NCI-H446 treated with DMSO at 0.1 percent for 48 hours (cell line): ENCODE measurements around the gene USP31.

Source experiments
- DNase-seq: peaks from one replicate; lab custom pipeline; 2025; lab: John Stamatoyannopoulos, UW

USP31 gene

DNA sequence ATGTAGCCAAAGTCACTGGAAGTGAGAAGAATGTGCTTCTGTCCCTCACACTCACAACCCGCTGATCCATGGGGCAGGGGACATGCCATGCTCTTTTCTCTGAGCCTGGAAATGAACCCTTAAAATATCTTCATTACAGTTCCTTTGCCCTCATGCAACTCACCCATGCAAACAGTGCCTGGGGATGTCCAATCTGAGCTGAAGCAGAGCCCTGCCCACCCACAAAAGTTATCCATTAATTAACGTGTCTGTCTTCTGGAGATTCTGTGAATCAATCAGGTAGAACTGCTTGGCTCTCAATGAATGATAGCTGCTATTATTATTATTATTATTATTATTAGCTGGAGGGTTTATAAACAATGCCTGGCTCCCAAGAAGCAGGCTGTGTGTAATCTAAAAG, 133.7 kb downstream of the USP31 start:
- DNase-seq, result no peak

DNA sequence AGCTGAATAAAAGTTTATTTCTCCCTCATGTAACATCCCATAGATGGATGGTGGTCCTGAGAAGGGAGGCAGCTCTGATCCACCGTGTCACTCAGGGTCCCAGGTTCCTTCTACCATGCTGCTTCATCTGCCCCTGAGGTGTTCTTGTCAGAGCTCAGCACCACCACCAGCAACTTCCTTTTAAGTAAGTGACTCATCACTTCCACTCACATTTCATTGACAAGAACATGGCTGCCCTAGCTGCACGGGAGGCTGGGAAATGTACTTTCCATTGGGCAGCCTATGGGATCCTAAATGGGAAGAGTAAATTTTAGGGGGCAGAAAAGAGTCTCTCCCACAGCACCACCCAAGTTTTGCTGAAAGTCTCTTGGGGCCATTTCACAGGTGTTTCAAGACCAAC, 134.7 kb downstream of the USP31 start:
- no peak for DNase-seq
